OCI-LY1 (cell line): Measurements from ENCODE around the gene AFF1.

Source experiments
- H2AFZ ChIP-seq: fragments of 200-600 bp; sonication (generic), shearing (Covaris generic); 2 replicates; pipeline ENCODE4 v1.6.0; 2014; ENCODE audit warnings: antibody characterized with exemption, mild to moderate bottlenecking, low read length
- H3F3A ChIP-seq: fragments of 200-600 bp; sonication (generic), shearing (Covaris generic); 2 replicates; pipeline ENCODE4 v1.6.0; 2014; ENCODE audit warnings: mild to moderate bottlenecking, antibody characterized with exemption, low read length, moderate library complexity; ENCODE audit not compliant: insufficient read depth
- H3K27ac ChIP-seq: fragments of 200-600 bp; sonication (generic); 2 replicates; pipeline ENCODE4 v1.5.1; 2014; ENCODE audit warnings: low read length, mixed run types, mild to moderate bottlenecking, low read depth; ENCODE audit not compliant: poor library complexity, severe bottlenecking
- H3K27me3 ChIP-seq: fragments of 200-600 bp; sonication (generic); 2 replicates; pipeline ENCODE4 v1.6.0; 2014; ENCODE audit warnings: antibody characterized with exemption, mild to moderate bottlenecking, low read length, moderate library complexity; ENCODE audit not compliant: insufficient read depth
- H3K36me3 ChIP-seq: fragments of 200-600 bp; sonication (generic); 2 replicates; pipeline ENCODE4 v1.6.1; 2014; ENCODE audit warnings: mild to moderate bottlenecking, antibody characterized with exemption, low read length, moderate library complexity, mixed read lengths; ENCODE audit not compliant: insufficient read depth
- H3K4me1 ChIP-seq: fragments of 200-600 bp; sonication (generic); 2 replicates; pipeline ENCODE4 v1.5.1; 2014; ENCODE audit warnings: mild to moderate bottlenecking, low read length, moderate library complexity; ENCODE audit not compliant: insufficient read depth, severe bottlenecking
- H3K4me2 ChIP-seq: fragments of 200-600 bp; sonication (generic), shearing (Covaris generic); 2 replicates; pipeline ENCODE4 v1.6.1; 2014; ENCODE audit warnings: low read length
- H3K4me3 ChIP-seq: fragments of 200-600 bp; sonication (generic); 2 replicates; pipeline ENCODE4 v1.5.1; 2014; ENCODE audit warnings: low read length, low read depth, mild to moderate bottlenecking, mixed read lengths; ENCODE audit not compliant: poor library complexity, severe bottlenecking
- H3K79me2 ChIP-seq: fragments of 200-600 bp; shearing (Covaris generic); 2 replicates; pipeline ENCODE4 v1.6.1; 2016; ENCODE audit warnings: mixed run types, low read length, mixed read lengths; ENCODE audit not compliant: insufficient read depth
- H3K9ac ChIP-seq: fragments of 200-600 bp; sonication (generic), shearing (Covaris generic); 2 replicates; pipeline ENCODE4 v1.6.1; 2014; ENCODE audit warnings: mild to moderate bottlenecking, low read length, mixed read lengths
- H3K9me2 ChIP-seq: fragments of 200-600 bp; sonication (generic), shearing (Covaris generic); 2 replicates; pipeline ENCODE4 v1.6.1; 2014; ENCODE audit warnings: low read depth, mild to moderate bottlenecking, low read length, mixed read lengths
- H3K9me3 ChIP-seq: fragments of 200-600 bp; shearing (Covaris generic); 2 replicates; pipeline ENCODE4 v1.6.1; 2014; ENCODE audit warnings: low read length, mixed read lengths
- H4K20me1 ChIP-seq: fragments of 200-600 bp; sonication (generic), shearing (Covaris generic); 2 replicates; pipeline ENCODE4 v1.6.0; 2016; ENCODE audit warnings: mild to moderate bottlenecking, low read length; ENCODE audit not compliant: insufficient read depth
- CTCF ChIP-seq: fragments of 200-600 bp; sonication (generic), shearing (Covaris generic); IDR thresholded peaks from 2 replicates; pipeline ENCODE4 v1.5.1; 2017; ENCODE audit warnings: mild to moderate bottlenecking, antibody characterized with exemption, low read length, moderate library complexity, mixed read lengths
- EZH2 ChIP-seq: fragments of 200-600 bp; sonication (generic), shearing (Covaris generic); IDR thresholded peaks from 2 replicates; pipeline ENCODE4 v1.8.0; 2017; ENCODE audit warnings: borderline replicate concordance, mixed run types, mild to moderate bottlenecking, antibody characterized with exemption, low read length, moderate library complexity, mixed read lengths

The AFF1 gene

GRCh38 chr4:87117732-87118075 lies 182.9 kb downstream of the AFF1 start:
- no peak for TF ChIP-seq CTCF
- no peak for TF ChIP-seq EZH2
- Histone ChIP-seq H2AFZ (no peak overlapping the region), H3K79me2 (no peaks in the 10 kb centered on the region), H3K4me3 (no peak overlapping the region), H3K9ac (no peak overlapping the region), H3K9me3 (no peaks in the 10 kb centered on the region), H3K4me2 (no peak overlapping the region), H3K4me1 (no peaks in the 10 kb centered on the region), H3K36me3 (peaks cover 13% of the 10 kb centered on the region), H3F3A (no peaks in the 10 kb centered on the region), H3K27me3 (no peaks in the 10 kb centered on the region), H4K20me1 (no peaks in the 10 kb centered on the region), H3K27ac (no peak overlapping the region), H3K9me2 (no peaks in the 10 kb centered on the region)

GRCh38 chr4:87118421-87118820 lies 183.6 kb downstream of the AFF1 start:
- Histone ChIP-seq H3K4me2 (no peak overlapping the region), H3K27ac (no peak overlapping the region), H3K36me3 (peaks cover 13% of the 10 kb centered on the region)

GRCh38 chr4:87118826-87119225 lies 184.0 kb downstream of the AFF1 start:
- peaks cover 13% of the 10 kb centered on the region for H3K36me3 ChIP-seq
- no peaks in the 10 kb centered on the region for H3F3A ChIP-seq
- H3K27me3 ChIP-seq, result no peaks in the 10 kb centered on the region
- H3K27ac ChIP-seq, result no peak overlapping the region
- H3K9me2 ChIP-seq, result no peaks in the 10 kb centered on the region
- no peaks in the 10 kb centered on the region for H3K4me1 ChIP-seq
- no peak overlapping the region for H3K9ac ChIP-seq
- TF ChIP-seq CTCF (no peak), EZH2 (no peak)
- H2AFZ ChIP-seq, result no peak overlapping the region
- H4K20me1 ChIP-seq, result no peaks in the 10 kb centered on the region
- H3K9me3 ChIP-seq, result no peaks in the 10 kb centered on the region
- no peak overlapping the region for H3K4me3 ChIP-seq
- no peaks in the 10 kb centered on the region for H3K79me2 ChIP-seq
- H3K4me2 ChIP-seq, result no peak overlapping the region

More at GRCh38 chr4:87118421-87118820, 183.6 kb downstream of the AFF1 start:
- no peaks in the 10 kb centered on the region for H3K9me3 ChIP-seq
- no peaks in the 10 kb centered on the region for H3K4me1 ChIP-seq
- no peak overlapping the region for H3K9ac ChIP-seq
- H3F3A ChIP-seq, result no peaks in the 10 kb centered on the region
- H3K4me3 ChIP-seq, result no peak overlapping the region
- H2AFZ ChIP-seq, result no peak overlapping the region
- H4K20me1 ChIP-seq, result no peaks in the 10 kb centered on the region
- no peaks in the 10 kb centered on the region for H3K27me3 ChIP-seq
- no peaks in the 10 kb centered on the region for H3K79me2 ChIP-seq
- no peaks in the 10 kb centered on the region for H3K9me2 ChIP-seq
- TF ChIP-seq EZH2 (no peak), CTCF (no peak)
